PC-3 (cell line): ENCODE results near the gene CCM2. TPM values are rescaled to one million over a fixed set of nuclear protein-coding genes. Genes with fewer than 3 reads are reported as not detected.

Experiments used
- ATAC-seq: fragments of 200-7000 bp; cut with Tn5 transposase; 2 replicates; pipeline ENCODE4 v1.9.1; 2020; ENCODE audit warnings: mild to moderate bottlenecking, moderate library complexity
- BruUV-seq: library from RNA; stranded (reverse); fragments of 400-500 nt; replicated peaks from 2 replicates; lab custom pipeline; 2021; lab: Mats Ljungman, UMichigan
- CTCF ChIA-PET: fragments of 300-600 bp; sonication (Branson Sonifier 250); formaldehyde crosslinking; loops from one replicate; lab custom pipeline; 2022; ENCODE audit warnings: antibody characterized with exemption; lab: Charles Lee
- POLR2A ChIA-PET: fragments of 300-600 bp; sonication (Branson Sonifier 250); formaldehyde crosslinking; loops from one replicate; lab custom pipeline; 2022; ENCODE audit warnings: antibody characterized with exemption; ENCODE audit not compliant: unreplicated experiment; lab: Charles Lee
- DNase-seq: peaks from one replicate; pipeline ENCODE4 v3.0.0-alpha.2; 2015
- H2AFZ ChIP-seq: fragments of 300-600 bp; sonication (generic); 2 replicates; pipeline ENCODE4 v1.6.0; 2016; ENCODE audit warnings: antibody characterized with exemption, low read length
- H3F3A ChIP-seq: fragments of 300-600 bp; sonication (generic); one replicate; pipeline ENCODE4 v1.6.0; 2017; ENCODE audit warnings: antibody characterized with exemption, low read length, control low read depth, mild to moderate bottlenecking; ENCODE audit not compliant: unreplicated experiment
- H3K27ac ChIP-seq: fragments of 300-600 bp; sonication (generic); 2 replicates; pipeline ENCODE4 v1.5.1; 2016; ENCODE audit warnings: mild to moderate bottlenecking, low read length
- H3K27me3 ChIP-seq: fragments of 300-600 bp; sonication (generic); 2 replicates; pipeline ENCODE4 v1.6.1; 2016; ENCODE audit warnings: low read length, mixed read lengths
- H3K36me3 ChIP-seq: fragments of 300-600 bp; sonication (generic); 2 replicates; pipeline ENCODE4 v1.6.1; 2016; ENCODE audit warnings: low read depth, mixed run types, low read length, mixed read lengths
- H3K4me1 ChIP-seq: fragments of 300-600 bp; sonication (generic); 2 replicates; pipeline ENCODE4 v1.5.1; 2016; ENCODE audit warnings: low read length; ENCODE audit not compliant: insufficient read depth
- H3K4me2 ChIP-seq: fragments of 300-600 bp; sonication (generic); 2 replicates; pipeline ENCODE4 v1.6.0; 2016; ENCODE audit warnings: low read length
- H3K4me3 ChIP-seq: fragments of 300-600 bp; sonication (generic); 2 replicates; pipeline ENCODE4 v1.5.1; 2016; ENCODE audit warnings: mild to moderate bottlenecking, low read length, mixed read lengths
- H3K79me2 ChIP-seq: fragments of 300-600 bp; sonication (generic); 2 replicates; pipeline ENCODE4 v1.6.1; 2017; ENCODE audit warnings: low read length, mixed read lengths
- H3K9ac ChIP-seq: fragments of 300-600 bp; sonication (generic); 2 replicates; pipeline ENCODE4 v1.6.0; 2016; ENCODE audit warnings: mild to moderate bottlenecking, low read length
- H3K9me2 ChIP-seq: fragments of 300-600 bp; sonication (generic); replicated peaks from 2 replicates; pipeline ENCODE4 v1.6.1; 2016; ENCODE audit warnings: mixed run types, low read length, mixed read lengths
- H3K9me3 ChIP-seq: fragments of 300-600 bp; sonication (generic); 2 replicates; pipeline ENCODE4 v1.6.1; 2016; ENCODE audit warnings: low read length, mixed read lengths
- H4K20me1 ChIP-seq: fragments of 300-600 bp; sonication (generic); 2 replicates; pipeline ENCODE4 v1.6.1; 2016; ENCODE audit warnings: low read length, mixed read lengths
- EZH2 ChIP-seq: fragments of 300-600 bp; sonication (generic); IDR thresholded peaks from one replicate; pipeline ENCODE4 v1.6.1; 2017; ENCODE audit warnings: antibody characterized with exemption, mild to moderate bottlenecking, low read length; ENCODE audit not compliant: unreplicated experiment
- EZH2phosphoT487 ChIP-seq: fragments of 300-600 bp; sonication (generic); IDR thresholded peaks from 2 replicates; pipeline ENCODE4 v1.6.1; 2018; ENCODE audit warnings: mild to moderate bottlenecking, antibody characterized with exemption, low read length, borderline replicate concordance
- intact Hi-C: fragments of 100-400 bp; cut with micrococcal nuclease; formaldehyde crosslinking; loops from 2 replicates; pipeline ENCODE4 v1.9.0; 2023
- total RNA-seq: library from RNA; depleted of rRNA; stranded (reverse); fragments of >200 nt; gene quantifications from 2 replicates; pipeline ENCODE4 v1.2.3, GENCODE V29; 2014
- TF ChIP-seq, protein P1 (sequence below): fragments of 300-600 bp; sonication (generic); conservative IDR thresholded peaks from 2 replicates; pipeline ENCODE4 v1.5.1; 2017; ENCODE audit warnings: antibody characterized with exemption, low read depth, mild to moderate bottlenecking, low read length

CCM2 gene
- total RNA-seq, 1 experiment from 2014 or later: 56.6 TPM

DNA sequence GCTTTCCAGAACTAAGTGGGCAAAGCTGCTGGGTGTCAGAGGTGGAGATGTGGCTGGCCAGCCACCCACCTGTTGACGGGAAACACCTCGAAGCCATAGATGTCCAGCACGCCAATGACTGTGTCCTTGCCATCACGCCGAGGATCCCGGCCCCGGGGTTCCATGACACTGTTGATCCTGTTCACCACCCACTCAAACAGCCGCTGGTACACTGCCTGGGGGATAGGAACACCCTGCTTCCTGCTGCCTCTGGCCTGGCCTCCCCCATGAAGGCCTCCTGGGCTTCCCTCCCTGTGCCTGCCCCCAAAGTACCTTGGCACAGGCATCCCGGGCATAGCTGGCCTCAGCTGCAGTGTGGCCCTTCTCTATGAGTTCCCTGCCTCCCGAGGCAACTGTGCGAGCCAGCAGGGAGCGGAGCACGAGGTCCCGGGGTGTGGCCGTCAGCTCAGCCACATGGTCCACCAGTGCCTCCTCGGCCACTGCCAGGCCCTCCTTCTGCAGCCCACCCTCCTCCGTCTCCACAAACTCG, 29.4 kb upstream of the CCM2 start:
- DNase-seq (no peak), ATAC-seq (no peak)
- no peaks in the 10 kb centered on the region for H3K9me2 ChIP-seq
- H3K9me3 ChIP-seq: no peaks in the 10 kb centered on the region
- no peaks in the 10 kb centered on the region for H3K36me3 ChIP-seq
- H3K9ac ChIP-seq: no peak overlapping the region
- intact Hi-C loops: no loop called here
- TF ChIP-seq, protein P1, sequence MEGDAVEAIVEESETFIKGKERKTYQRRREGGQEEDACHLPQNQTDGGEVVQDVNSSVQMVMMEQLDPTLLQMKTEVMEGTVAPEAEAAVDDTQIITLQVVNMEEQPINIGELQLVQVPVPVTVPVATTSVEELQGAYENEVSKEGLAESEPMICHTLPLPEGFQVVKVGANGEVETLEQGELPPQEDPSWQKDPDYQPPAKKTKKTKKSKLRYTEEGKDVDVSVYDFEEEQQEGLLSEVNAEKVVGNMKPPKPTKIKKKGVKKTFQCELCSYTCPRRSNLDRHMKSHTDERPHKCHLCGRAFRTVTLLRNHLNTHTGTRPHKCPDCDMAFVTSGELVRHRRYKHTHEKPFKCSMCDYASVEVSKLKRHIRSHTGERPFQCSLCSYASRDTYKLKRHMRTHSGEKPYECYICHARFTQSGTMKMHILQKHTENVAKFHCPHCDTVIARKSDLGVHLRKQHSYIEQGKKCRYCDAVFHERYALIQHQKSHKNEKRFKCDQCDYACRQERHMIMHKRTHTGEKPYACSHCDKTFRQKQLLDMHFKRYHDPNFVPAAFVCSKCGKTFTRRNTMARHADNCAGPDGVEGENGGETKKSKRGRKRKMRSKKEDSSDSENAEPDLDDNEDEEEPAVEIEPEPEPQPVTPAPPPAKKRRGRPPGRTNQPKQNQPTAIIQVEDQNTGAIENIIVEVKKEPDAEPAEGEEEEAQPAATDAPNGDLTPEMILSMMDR: no peak
- TF ChIP-seq EZH2 (no peak), EZH2phosphoT487 (no peak)
- ChIA-PET POLR2A (no interaction called here), CTCF (interaction anchor here (1.0 kb wide), 1 partner anchor 29 kb away, joined by 3 read pairs; no protein-coding TSS in a partner anchor)
- H4K20me1 ChIP-seq: no peaks in the 10 kb centered on the region
- H3F3A ChIP-seq: no peaks in the 10 kb centered on the region
- no peak overlapping the region for H2AFZ ChIP-seq
- H3K4me1 ChIP-seq: no peaks in the 10 kb centered on the region
- no peaks in the 10 kb centered on the region for H3K79me2 ChIP-seq
- BruUV-seq: no TSS peak
- no peak overlapping the region for H3K4me2 ChIP-seq
- H3K27me3 ChIP-seq: no peaks in the 10 kb centered on the region
- no peak overlapping the region for H3K27ac ChIP-seq
- H3K4me3 ChIP-seq: no peak overlapping the region

DNA sequence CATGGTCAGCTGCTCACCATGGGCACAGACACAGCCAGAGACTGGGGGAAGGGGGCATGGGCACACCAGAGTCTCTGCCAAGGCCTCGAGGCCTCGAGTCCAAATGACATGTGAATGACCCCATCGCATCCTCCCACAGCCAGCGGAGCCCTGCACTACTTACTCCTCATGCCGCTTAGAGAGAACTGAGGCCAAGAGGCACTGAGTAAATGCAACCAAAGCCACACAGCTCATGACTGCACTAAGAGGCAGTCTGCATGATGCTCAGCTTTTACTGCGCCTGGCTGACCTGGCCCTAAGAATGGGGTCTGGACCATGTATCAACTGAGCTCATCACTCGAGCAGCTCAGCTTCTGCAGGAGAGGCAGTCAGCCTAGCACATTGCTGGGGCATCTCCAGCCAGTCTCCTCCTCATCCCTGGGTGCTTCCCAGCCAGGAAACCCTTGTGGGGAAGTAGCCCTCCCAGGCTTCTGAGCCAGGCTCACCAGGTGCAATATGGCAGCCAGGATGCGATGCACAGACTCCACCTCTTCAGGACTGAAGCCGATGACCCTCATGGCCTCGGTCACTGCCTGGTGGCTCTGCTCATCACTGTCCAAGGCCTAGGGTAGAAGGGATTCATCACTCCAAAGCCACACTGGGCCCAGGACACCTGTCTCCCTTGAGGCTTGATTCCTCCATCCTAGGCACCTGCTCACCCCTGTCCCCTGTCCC, 28.7 kb upstream of the CCM2 start:
- ATAC-seq (no peak), DNase-seq (no peak)
- BruUV-seq: no TSS peak
- Histone ChIP-seq H3K4me2 (no peak overlapping the region), H3K9ac (no peak overlapping the region), H4K20me1 (no peaks in the 10 kb centered on the region), H3K4me3 (no peak overlapping the region), H2AFZ (no peak overlapping the region), H3F3A (no peaks in the 10 kb centered on the region), H3K36me3 (no peaks in the 10 kb centered on the region), H3K9me2 (no peaks in the 10 kb centered on the region), H3K79me2 (no peaks in the 10 kb centered on the region), H3K27ac (no peak overlapping the region), H3K4me1 (no peaks in the 10 kb centered on the region), H3K27me3 (no peaks in the 10 kb centered on the region), H3K9me3 (no peaks in the 10 kb centered on the region)
- ChIA-PET CTCF (interaction anchor here (1.0 kb wide), 1 partner anchor 28 kb away, joined by 3 read pairs; no protein-coding TSS in a partner anchor), POLR2A (interaction anchor here (0.6 kb wide), 1 partner anchor 28 kb away, joined by 10 read pairs; no protein-coding TSS in a partner anchor)
- TF ChIP-seq EZH2 (no peak), EZH2phosphoT487 (no peak)
- TF ChIP-seq, protein P1: no peak
- intact Hi-C loops: no loop called here
